Measurements from ENCODE around the gene KCNIP4. TPM values are rescaled to one million over a fixed set of nuclear protein-coding genes. Genes with fewer than 3 reads are reported as not detected.

The KCNIP4 gene
- total RNA-seq, 4 donors from 2014 or later, result not detected

- Histone ChIP-seq H3K4me3 (peak overlapping the region in 1 of 4 donors; percentile 28), H3K9me3 (no peaks in the 10 kb centered on the region), H3K4me1 (peaks cover 0 to 5% (median 0%) of the 10 kb centered on the region in 4 donors), H3K27me3 (peaks cover 0 to 26% of the 10 kb centered on the region in 2 donors), H3K36me3 (no peaks in the 10 kb centered on the region), H3K27ac (no peak overlapping the region)
- WGBS, 2 donors, result 3 to 6% methylated on average over 22 to 23 of the region's 26 CpGs
- TF ChIP-seq CTCF (IDR thresholded peaks at IDR 0.05), result no peak
- TF ChIP-seq EP300 (IDR thresholded peaks at IDR 0.05), result no peak
- TF ChIP-seq POLR2A (IDR thresholded peaks at IDR 0.05), result no peak
- no peak for DNase-seq (ENCODE audit: low spot score in 2 of 2)
Measured at GRCh38 chr4:21949073-21949457, 493 bp upstream of the KCNIP4 start.

GRCh38 chr4:21947791-21948346 lies 703 bp downstream of the KCNIP4 start:
- Histone ChIP-seq H3K9me3 (no peaks in the 10 kb centered on the region), H3K36me3 (no peaks in the 10 kb centered on the region), H3K4me1 (peaks cover 0 to 5% (median 0%) of the 10 kb centered on the region in 4 donors), H3K27ac (no peak overlapping the region), H3K27me3 (peaks cover 0 to 26% of the 10 kb centered on the region in 2 donors), H3K4me3 (no peak overlapping the region)
- whole genome bisulfite sequencing, 2 donors, result 25 to 32% methylated on average over 18 of the region's 18 CpGs
- no peak for TF ChIP-seq EP300 (IDR thresholded peaks at IDR 0.05)
- no peak for TF ChIP-seq CTCF (IDR thresholded peaks at IDR 0.05)
- no peak for TF ChIP-seq POLR2A (IDR thresholded peaks at IDR 0.05)
- DNase-seq (ENCODE audit: low spot score in 2 of 2), result no peak

GRCh38 chr4:21946858-21947257 lies 1.7 kb downstream of the KCNIP4 start:
- no peak for TF ChIP-seq CTCF (IDR thresholded peaks at IDR 0.05)
- no peak for TF ChIP-seq EP300 (IDR thresholded peaks at IDR 0.05)
- TF ChIP-seq POLR2A (IDR thresholded peaks at IDR 0.05), result no peak
- 85 to 86% methylated on average over 6 of the region's 6 CpGs for WGBS, 2 donors
- DNase-seq (ENCODE audit: low spot score in 2 of 2), result no peak
- no peak overlapping the region for H3K4me3 ChIP-seq
- peaks cover 0 to 5% (median 0%) of the 10 kb centered on the region in 4 donors for H3K4me1 ChIP-seq
- H3K27ac ChIP-seq, result no peak overlapping the region
- no peaks in the 10 kb centered on the region for H3K36me3 ChIP-seq
- H3K27me3 ChIP-seq, result peaks cover 0 to 26% of the 10 kb centered on the region in 2 donors
- H3K9me3 ChIP-seq, result no peaks in the 10 kb centered on the region

- 76 to 83% methylated on average over 3 of the region's 3 CpGs for WGBS, 2 donors
- no peak overlapping the region for H3K4me3 ChIP-seq
- TF ChIP-seq POLR2A (IDR thresholded peaks at IDR 0.05), result no peak
- no peak for TF ChIP-seq CTCF (IDR thresholded peaks at IDR 0.05)
- TF ChIP-seq EP300 (IDR thresholded peaks at IDR 0.05), result no peak
- H3K4me1 ChIP-seq, result no peaks in the 10 kb centered on the region
- no peak for DNase-seq (ENCODE audit: low spot score in 2 of 2)
- no peaks in the 10 kb centered on the region for H3K36me3 ChIP-seq
- no peak overlapping the region for H3K27ac ChIP-seq
- H3K9me3 ChIP-seq, result no peaks in the 10 kb centered on the region
- H3K27me3 ChIP-seq, result no peaks in the 10 kb centered on the region
Measured at GRCh38 chr4:21921526-21922180, 26.9 kb downstream of the KCNIP4 start.

- no peak for DNase-seq (ENCODE audit: low spot score in 2 of 2)
- no peaks in the 10 kb centered on the region for H3K4me1 ChIP-seq
- WGBS, 2 donors, result 81 to 83% methylated on average over 3 of the region's 3 CpGs
- H3K36me3 ChIP-seq, result no peaks in the 10 kb centered on the region
- H3K27ac ChIP-seq, result no peak overlapping the region
- H3K4me3 ChIP-seq, result no peak overlapping the region
- TF ChIP-seq POLR2A (IDR thresholded peaks at IDR 0.05) (no peak), CTCF (IDR thresholded peaks at IDR 0.05) (no peak), EP300 (IDR thresholded peaks at IDR 0.05) (no peak)
- H3K9me3 ChIP-seq, result no peaks in the 10 kb centered on the region
- no peaks in the 10 kb centered on the region for H3K27me3 ChIP-seq
Measured at GRCh38 chr4:21915761-21916160, 32.8 kb downstream of the KCNIP4 start.

All from tibial nerve (tissue), 4 donors.